ENCODE measurements around the gene DGKI. TPM values are rescaled to one million over a fixed set of nuclear protein-coding genes. Genes with fewer than 3 reads are reported as not detected.

The DGKI gene
- total RNA-seq, 4 donors from 2014 or later: 0.02 to 1.8 (median 0.07) TPM; not detected in 1

DNA sequence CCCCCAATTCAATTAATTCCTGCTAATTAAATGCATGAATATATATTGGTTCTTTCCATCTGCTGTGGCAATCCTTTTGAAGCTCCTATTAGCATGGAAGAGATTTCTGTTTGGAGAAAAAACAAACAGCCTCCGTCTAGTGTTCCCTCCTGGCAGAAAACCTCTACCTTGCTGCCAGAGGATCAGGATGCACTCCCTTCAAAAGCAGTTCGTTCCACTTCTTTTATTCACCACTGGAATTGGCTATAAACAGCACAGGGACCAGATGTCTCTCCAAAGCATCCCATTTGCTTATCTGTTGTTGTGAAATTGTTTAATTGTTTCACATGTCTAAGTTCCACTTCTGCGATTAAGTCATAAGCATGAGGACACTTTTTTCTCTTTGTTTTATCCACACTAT lies 425.4 kb downstream of the DGKI start:
- Histone ChIP-seq H3K36me3 (no peaks in the 10 kb centered on the region), H3K9me3 (no peaks in the 10 kb centered on the region), H3K4me3 (no peak overlapping the region), H3K27ac (no peak overlapping the region), H3K4me1 (no peaks in the 10 kb centered on the region), H3K27me3 (no peaks in the 10 kb centered on the region)
- peak in 1 of 2 donors; percentile 37 for DNase-seq
- in situ Hi-C loops (cut with MboI; ENCODE audit: low sequenced_read_pairs in 4 of 4) (no loop called here), intact Hi-C loops (cut with DNase I; ENCODE audit: low total_unique reads) (no loop called here)
- no peak for TF ChIP-seq POLR2A (IDR thresholded peaks at IDR 0.05)
- TF ChIP-seq, protein P1, sequence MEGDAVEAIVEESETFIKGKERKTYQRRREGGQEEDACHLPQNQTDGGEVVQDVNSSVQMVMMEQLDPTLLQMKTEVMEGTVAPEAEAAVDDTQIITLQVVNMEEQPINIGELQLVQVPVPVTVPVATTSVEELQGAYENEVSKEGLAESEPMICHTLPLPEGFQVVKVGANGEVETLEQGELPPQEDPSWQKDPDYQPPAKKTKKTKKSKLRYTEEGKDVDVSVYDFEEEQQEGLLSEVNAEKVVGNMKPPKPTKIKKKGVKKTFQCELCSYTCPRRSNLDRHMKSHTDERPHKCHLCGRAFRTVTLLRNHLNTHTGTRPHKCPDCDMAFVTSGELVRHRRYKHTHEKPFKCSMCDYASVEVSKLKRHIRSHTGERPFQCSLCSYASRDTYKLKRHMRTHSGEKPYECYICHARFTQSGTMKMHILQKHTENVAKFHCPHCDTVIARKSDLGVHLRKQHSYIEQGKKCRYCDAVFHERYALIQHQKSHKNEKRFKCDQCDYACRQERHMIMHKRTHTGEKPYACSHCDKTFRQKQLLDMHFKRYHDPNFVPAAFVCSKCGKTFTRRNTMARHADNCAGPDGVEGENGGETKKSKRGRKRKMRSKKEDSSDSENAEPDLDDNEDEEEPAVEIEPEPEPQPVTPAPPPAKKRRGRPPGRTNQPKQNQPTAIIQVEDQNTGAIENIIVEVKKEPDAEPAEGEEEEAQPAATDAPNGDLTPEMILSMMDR (IDR thresholded peaks at IDR 0.05 in 4 of 5, conservative IDR thresholded peaks at IDR 0.05 in 1 of 5): no peak
- ATAC-seq: peak; percentile 68 to 73

- ATAC-seq: no peak
- intact Hi-C loops (cut with DNase I; ENCODE audit: low total_unique reads): no loop called here
- Histone ChIP-seq H3K4me1 (no peaks in the 10 kb centered on the region), H3K36me3 (no peaks in the 10 kb centered on the region), H3K4me3 (no peak overlapping the region), H3K9me3 (no peaks in the 10 kb centered on the region), H3K27me3 (no peaks in the 10 kb centered on the region), H3K27ac (no peak overlapping the region)
- in situ Hi-C loops (cut with MboI; ENCODE audit: low sequenced_read_pairs in 4 of 4): no loop called here
- TF ChIP-seq, protein P1 (IDR thresholded peaks at IDR 0.05 in 4 of 5, conservative IDR thresholded peaks at IDR 0.05 in 1 of 5): no peak
- no peak for TF ChIP-seq POLR2A (IDR thresholded peaks at IDR 0.05)
- DNase-seq: no peak
These were observed 427.9 kb downstream of the DGKI start for GRCh38 chr7:137418841-137419240.

- peak; percentile 58 to 78 for ATAC-seq
- in situ Hi-C loops (cut with MboI; ENCODE audit: low sequenced_read_pairs in 4 of 4): no loop called here
- DNase-seq: peak in 1 of 2 donors; percentile 18
- Histone ChIP-seq H3K27ac (no peak overlapping the region), H3K36me3 (no peaks in the 10 kb centered on the region), H3K4me3 (no peak overlapping the region), H3K27me3 (no peaks in the 10 kb centered on the region), H3K9me3 (no peaks in the 10 kb centered on the region), H3K4me1 (no peaks in the 10 kb centered on the region)
- TF ChIP-seq, protein P1 (IDR thresholded peaks at IDR 0.05 in 4 of 5, conservative IDR thresholded peaks at IDR 0.05 in 1 of 5): no peak
- TF ChIP-seq POLR2A (IDR thresholded peaks at IDR 0.05): no peak
- intact Hi-C loops (cut with DNase I; ENCODE audit: low total_unique reads): no loop called here
These were observed 429.3 kb downstream of the DGKI start for GRCh38 chr7:137417464-137417863.

DNA sequence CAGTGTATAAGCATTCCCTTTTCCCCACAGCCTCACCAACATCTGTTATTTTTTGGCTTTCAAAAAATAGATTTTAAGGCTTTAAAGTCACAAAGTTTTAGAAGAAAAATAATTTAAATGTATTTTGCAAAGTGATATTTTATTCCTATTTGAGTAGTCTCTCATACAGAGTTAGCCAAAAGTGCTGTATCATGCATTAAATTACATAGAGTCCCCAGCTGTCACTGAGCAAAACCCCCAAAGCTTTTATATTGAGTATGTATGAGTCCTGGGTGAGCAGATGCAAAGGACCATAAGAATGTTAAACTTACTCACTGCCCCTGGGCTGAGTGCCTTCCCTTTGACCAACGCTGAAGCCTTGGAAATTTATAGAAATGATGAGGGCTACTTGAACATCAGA lies 432.9 kb downstream of the DGKI start:
- TF ChIP-seq, protein P1 (IDR thresholded peaks at IDR 0.05 in 4 of 5, conservative IDR thresholded peaks at IDR 0.05 in 1 of 5): no peak
- no peak for TF ChIP-seq POLR2A (IDR thresholded peaks at IDR 0.05)
- ATAC-seq: no peak

DNA sequence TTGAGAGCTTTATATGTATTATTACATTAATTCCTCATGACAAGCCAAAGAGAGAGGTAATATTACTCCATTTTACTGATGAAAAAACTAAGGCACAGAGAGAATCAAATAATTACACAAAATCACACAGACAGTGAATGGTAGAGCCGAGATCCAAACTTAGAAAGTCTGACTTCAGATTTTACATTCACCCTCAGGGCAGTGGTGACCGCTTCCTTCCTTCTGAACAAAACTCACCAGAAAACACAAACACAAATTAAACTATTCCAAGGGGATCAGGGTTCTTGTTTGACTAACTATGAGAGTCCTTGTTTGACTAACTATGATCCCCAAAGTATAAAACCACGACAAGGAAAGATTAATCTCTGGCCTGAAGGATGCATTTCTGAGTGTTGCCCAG lies 435.3 kb downstream of the DGKI start:
- Histone ChIP-seq H3K36me3 (no peaks in the 10 kb centered on the region), H3K4me3 (no peak overlapping the region), H3K4me1 (no peaks in the 10 kb centered on the region), H3K9me3 (no peaks in the 10 kb centered on the region), H3K27me3 (no peaks in the 10 kb centered on the region), H3K27ac (no peak overlapping the region)
- TF ChIP-seq, protein P1 (IDR thresholded peaks at IDR 0.05 in 4 of 5, conservative IDR thresholded peaks at IDR 0.05 in 1 of 5): no peak
- no peak for TF ChIP-seq POLR2A (IDR thresholded peaks at IDR 0.05)
- intact Hi-C loops (cut with DNase I; ENCODE audit: low total_unique reads): no loop called here
- in situ Hi-C loops (cut with MboI; ENCODE audit: low sequenced_read_pairs in 4 of 4): no loop called here
- DNase-seq (no peak), ATAC-seq (no peak)

More for the DNA sequence above, 432.9 kb downstream of the DGKI start:
- no peak overlapping the region for H3K27ac ChIP-seq
- intact Hi-C loops (cut with DNase I; ENCODE audit: low total_unique reads): no loop called here
- no peaks in the 10 kb centered on the region for H3K9me3 ChIP-seq
- no peaks in the 10 kb centered on the region for H3K36me3 ChIP-seq
- in situ Hi-C loops (cut with MboI; ENCODE audit: low sequenced_read_pairs in 4 of 4): no loop called here
- no peaks in the 10 kb centered on the region for H3K4me1 ChIP-seq
- H3K4me3 ChIP-seq: no peak overlapping the region
- H3K27me3 ChIP-seq: no peaks in the 10 kb centered on the region
- DNase-seq: no peak
